Activated naive CD8-positive, alpha-beta T cell treated with anti-CD3 and anti-CD28 coated beads, Interleukin-2, amount 50 U/mL, for 16 hours (primary cell): Measurements from ENCODE around the gene KEAP1.

Source experiments
- DNase-seq: peaks from one replicate; pipeline ENCODE4 v3.0.0-alpha.2; 2020; ENCODE audit warnings: low read depth, low spot score

The KEAP1 gene

GRCh38 chr19:10450853-10451609 is 52.1 kb downstream of the KEAP1 start:
- DNase-seq, result no peak

GRCh38 chr19:10450191-10450852 is 52.8 kb downstream of the KEAP1 start:
- DNase-seq, result no peak

- DNase-seq, result no peak
Measured at GRCh38 chr19:10449037-10449436, 54.1 kb downstream of the KEAP1 start.

- no peak for DNase-seq
Measured at GRCh38 chr19:10442698-10443097, 60.5 kb downstream of the KEAP1 start.

- DNase-seq, result no peak
Measured at GRCh38 chr19:10439588-10439987, 63.6 kb downstream of the KEAP1 start.
